MCF 10A (cell line): Measurements from ENCODE around the gene FAM50A. TPM values are rescaled to one million over a fixed set of nuclear protein-coding genes. Genes with fewer than 3 reads are reported as not detected.

Experiments
- BruUV-seq: library from RNA; stranded (reverse); fragments of 400-500 nt; replicated peaks from 2 replicates; lab custom pipeline; 2021; lab: Mats Ljungman, UMichigan
- CTCF ChIA-PET: fragments of 300-600 bp; sonication (Branson Sonifier 250); formaldehyde crosslinking; extraction: SDS; loops from one replicate; lab custom pipeline; 2021; ENCODE audit warnings: antibody characterized with exemption, inconsistent platforms; lab: Yijun Ruan, JAX
- POLR2A ChIA-PET: fragments of 300-600, 350-650 bp; sonication (Branson Sonifier 250); formaldehyde crosslinking; extraction: SDS; loops from one replicate; lab custom pipeline; 2020; ENCODE audit warnings: antibody characterized with exemption, inconsistent platforms; lab: Yijun Ruan, JAX
- DNase-seq: peaks from one replicate; pipeline ENCODE4 v3.0.0-alpha.2; 2018; ENCODE audit not compliant: unreplicated experiment
- H3K27ac Mint-ChIP-seq: one replicate; pipeline ENCODE4 v1.8.0; 2022; ENCODE audit warnings: mild to moderate bottlenecking, low read depth, mixed read lengths; ENCODE audit not compliant: unreplicated experiment
- H3K27me3 Mint-ChIP-seq: one replicate; pipeline ENCODE4 v1.8.0; 2022; ENCODE audit warnings: mixed read lengths; ENCODE audit not compliant: insufficient read depth, unreplicated experiment
- H3K36me3 Mint-ChIP-seq: one replicate; pipeline ENCODE4 v1.8.0; 2022; ENCODE audit warnings: mild to moderate bottlenecking, moderate library complexity, mixed read lengths; ENCODE audit not compliant: insufficient read depth, unreplicated experiment
- H3K4me1 Mint-ChIP-seq: one replicate; pipeline ENCODE4 v1.8.0; 2022; ENCODE audit warnings: mixed read lengths; ENCODE audit not compliant: insufficient read depth, unreplicated experiment
- H3K4me3 Mint-ChIP-seq: one replicate; pipeline ENCODE4 v1.8.0; 2022; ENCODE audit warnings: mild to moderate bottlenecking, moderate library complexity, mixed read lengths; ENCODE audit not compliant: unreplicated experiment
- H3K9me3 Mint-ChIP-seq: one replicate; pipeline ENCODE4 v1.8.0; 2022; ENCODE audit warnings: mixed read lengths; ENCODE audit not compliant: unreplicated experiment
- intact Hi-C: fragments of 100-400 bp; cut with micrococcal nuclease; formaldehyde crosslinking; loops from 2 replicates; pipeline ENCODE4 v1.14.1; 2022
- total RNA-seq: library from RNA; stranded (reverse); gene quantifications from 2 replicates; pipeline ENCODE4 v1.2.3, GENCODE V29; 2022
- TF ChIP-seq, protein P1 (sequence below): fragments of 200-600 bp; IDR thresholded peaks from one replicate; pipeline ENCODE4 v1.8.0; 2022; ENCODE audit warnings: antibody characterized with exemption, mild to moderate bottlenecking; ENCODE audit not compliant: unreplicated experiment

The FAM50A gene
- total RNA-seq, 1 experiment from 2014 or later = 62.1 TPM

DNA sequence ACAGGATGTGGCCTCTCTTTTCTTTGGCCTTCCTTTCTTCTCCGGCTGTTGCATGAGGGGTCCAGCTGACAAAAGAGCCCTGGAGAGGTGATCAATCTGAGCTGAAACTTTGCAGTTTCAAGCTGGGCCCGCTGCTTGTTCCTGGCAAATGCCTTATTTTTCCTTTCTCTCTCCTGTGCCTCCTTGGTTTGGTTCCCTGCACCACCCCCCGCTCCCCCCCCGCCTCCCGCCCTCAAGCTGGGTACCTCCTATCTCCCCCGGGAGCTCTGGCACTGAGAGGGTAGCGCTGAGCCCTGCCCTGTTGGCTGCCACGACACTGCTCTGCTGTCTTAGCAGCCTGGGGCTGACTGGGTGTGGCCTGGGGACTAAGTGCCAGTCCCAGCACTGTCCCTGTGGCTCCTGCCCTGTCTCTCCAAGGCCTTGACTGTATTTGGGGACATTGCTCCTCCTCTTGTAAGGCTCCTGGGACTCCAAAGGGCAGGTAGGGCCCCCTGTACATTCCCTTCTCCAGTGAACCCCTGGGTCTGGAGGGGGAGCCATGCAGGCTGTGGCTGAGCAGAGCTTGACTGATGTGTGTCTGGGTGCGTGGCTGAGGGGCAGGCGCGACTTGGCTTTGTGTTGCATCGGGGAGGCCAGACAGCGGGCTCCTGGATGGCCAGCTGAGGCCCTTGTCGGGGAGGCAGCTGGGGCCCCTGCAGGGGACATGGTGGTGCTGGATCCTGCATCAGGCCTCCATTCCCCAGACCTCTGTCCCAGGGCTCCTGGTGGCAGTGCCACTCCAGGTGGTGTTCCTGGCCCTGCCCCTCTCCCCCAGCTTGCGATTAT lies 15.2 kb downstream of the FAM50A start:
- CTCF ChIA-PET = interaction anchor here (1.3 kb wide), 1 partner anchor 68 kb away, joined by 3 read pairs; no protein-coding TSS in a partner anchor
- Mint-ChIP-seq H3K27ac (no peak overlapping the region), H3K4me1 (peaks cover 10% of the 10 kb centered on the region), H3K9me3 (no peaks in the 10 kb centered on the region), H3K36me3 (peaks cover 11% of the 10 kb centered on the region), H3K27me3 (peaks cover 18% of the 10 kb centered on the region), H3K4me3 (peak overlapping the region; percentile 70)
- TF ChIP-seq, protein P1, sequence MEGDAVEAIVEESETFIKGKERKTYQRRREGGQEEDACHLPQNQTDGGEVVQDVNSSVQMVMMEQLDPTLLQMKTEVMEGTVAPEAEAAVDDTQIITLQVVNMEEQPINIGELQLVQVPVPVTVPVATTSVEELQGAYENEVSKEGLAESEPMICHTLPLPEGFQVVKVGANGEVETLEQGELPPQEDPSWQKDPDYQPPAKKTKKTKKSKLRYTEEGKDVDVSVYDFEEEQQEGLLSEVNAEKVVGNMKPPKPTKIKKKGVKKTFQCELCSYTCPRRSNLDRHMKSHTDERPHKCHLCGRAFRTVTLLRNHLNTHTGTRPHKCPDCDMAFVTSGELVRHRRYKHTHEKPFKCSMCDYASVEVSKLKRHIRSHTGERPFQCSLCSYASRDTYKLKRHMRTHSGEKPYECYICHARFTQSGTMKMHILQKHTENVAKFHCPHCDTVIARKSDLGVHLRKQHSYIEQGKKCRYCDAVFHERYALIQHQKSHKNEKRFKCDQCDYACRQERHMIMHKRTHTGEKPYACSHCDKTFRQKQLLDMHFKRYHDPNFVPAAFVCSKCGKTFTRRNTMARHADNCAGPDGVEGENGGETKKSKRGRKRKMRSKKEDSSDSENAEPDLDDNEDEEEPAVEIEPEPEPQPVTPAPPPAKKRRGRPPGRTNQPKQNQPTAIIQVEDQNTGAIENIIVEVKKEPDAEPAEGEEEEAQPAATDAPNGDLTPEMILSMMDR = no peak
- intact Hi-C loops = no loop called here
- no TSS peak for BruUV-seq
- DNase-seq = peak; percentile 29
- POLR2A ChIA-PET = interaction anchor here (1.2 to 1.6 kb wide), 3 partner anchors 30 to 57 kb away, joined by 5 to 12 read pairs (median 7); partner anchors contain the start of genes ATP6AP1, FAM3A and SLC10A3

DNA sequence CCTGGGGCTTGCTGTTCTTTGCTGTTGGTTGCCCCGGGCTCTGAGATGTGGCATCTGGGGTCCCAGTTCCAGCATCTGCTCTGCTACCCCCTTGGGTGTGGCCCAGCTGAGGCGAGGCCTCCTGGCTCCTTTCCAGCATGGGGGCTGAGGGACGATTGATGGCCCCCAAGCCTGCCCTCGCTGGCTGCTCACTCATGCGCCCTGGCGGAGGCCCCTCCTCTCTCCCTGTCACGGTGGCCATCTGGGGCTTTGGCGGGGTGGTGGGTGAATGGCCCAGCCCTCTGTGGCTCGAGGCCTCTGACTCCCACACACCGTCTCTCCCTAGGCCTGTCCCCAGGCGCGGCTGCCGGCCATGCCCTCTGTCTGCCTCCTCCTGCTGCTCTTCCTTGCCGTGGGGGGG lies 15.9 kb downstream of the FAM50A start:
- no peak overlapping the region for H3K27ac Mint-ChIP-seq
- peaks cover 10% of the 10 kb centered on the region for H3K4me1 Mint-ChIP-seq
- intact Hi-C loops = no loop called here
- H3K4me3 Mint-ChIP-seq = peak overlapping the region; percentile 70
- ChIA-PET CTCF (interaction anchor here (1.3 kb wide), 1 partner anchor 67 kb away, joined by 3 read pairs; no protein-coding TSS in a partner anchor), POLR2A (interaction anchor here (1.2 to 1.6 kb wide), 2 partner anchors 30 to 31 kb away, joined by 5 to 12 read pairs; partner anchors contain the start of genes ATP6AP1 and SLC10A3)
- H3K27me3 Mint-ChIP-seq = peaks cover 11% of the 10 kb centered on the region
- no peaks in the 10 kb centered on the region for H3K9me3 Mint-ChIP-seq
- no TSS peak for BruUV-seq
- TF ChIP-seq, protein P1 = no peak
- peaks cover 11% of the 10 kb centered on the region for H3K36me3 Mint-ChIP-seq
- DNase-seq = no peak

GRCh38 chrX:154460326-154460725 lies 16.4 kb downstream of the FAM50A start:
- TSS peak; percentile 20 for BruUV-seq
- ChIA-PET POLR2A (no interaction called here), CTCF (interaction anchor here (0.7 to 1.3 kb wide), 2 partner anchors 67 to 81 kb away, joined by 3 read pairs; no protein-coding TSS in a partner anchor)
- peaks cover 11% of the 10 kb centered on the region for H3K36me3 Mint-ChIP-seq
- no peaks in the 10 kb centered on the region for H3K9me3 Mint-ChIP-seq
- TF ChIP-seq, protein P1 = no peak
- intact Hi-C loops = no loop called here
- H3K27ac Mint-ChIP-seq = no peak overlapping the region
- H3K4me3 Mint-ChIP-seq = peak overlapping the region; percentile 5
- H3K4me1 Mint-ChIP-seq = peaks cover 10% of the 10 kb centered on the region
- H3K27me3 Mint-ChIP-seq = peaks cover 7% of the 10 kb centered on the region
- DNase-seq = no peak

- DNase-seq = no peak
- no peak overlapping the region for H3K27ac Mint-ChIP-seq
- peaks cover 7% of the 10 kb centered on the region for H3K27me3 Mint-ChIP-seq
- no peak overlapping the region for H3K4me3 Mint-ChIP-seq
- TF ChIP-seq, protein P1 = no peak
- peaks cover 7% of the 10 kb centered on the region for H3K4me1 Mint-ChIP-seq
- intact Hi-C loops = no loop called here
- BruUV-seq = no TSS peak
- ChIA-PET POLR2A (no interaction called here), CTCF (interaction anchor here (1.2 kb wide), 1 partner anchor 65 kb away, joined by 5 read pairs; no protein-coding TSS in a partner anchor)
- peaks cover 14% of the 10 kb centered on the region for H3K36me3 Mint-ChIP-seq
- no peaks in the 10 kb centered on the region for H3K9me3 Mint-ChIP-seq
Observed at GRCh38 chrX:154462396-154462795, 18.5 kb downstream of the FAM50A start.
